SK-N-SH (cell line): ENCODE measurements around the gene KRCC1. TPM values are rescaled to one million over a fixed set of nuclear protein-coding genes. Genes with fewer than 3 reads are reported as not detected.

Source experiments
- CTCF ChIA-PET: fragments of 300-600, 350-600 bp; formaldehyde crosslinking; extraction: SDS; loops from one replicate; lab custom pipeline; 2021; lab: Yijun Ruan, JAX
- POLR2A ChIA-PET: fragments of 350-600 bp; sonication (Branson Sonifier 250); formaldehyde crosslinking; extraction: SDS; loops from one replicate; lab custom pipeline; 2020; ENCODE audit warnings: antibody characterized with exemption, inconsistent platforms; lab: Yijun Ruan, JAX
- DNase-seq: peaks from one replicate; pipeline ENCODE4 v3.0.0; 2012
- H2AFZ ChIP-seq: fragments of 200-600 bp; sonication (generic); 2 replicates; pipeline ENCODE4 v1.8.1; 2016; ENCODE audit warnings: antibody characterized with exemption, mild to moderate bottlenecking, low read depth
- H3F3A ChIP-seq: fragments of 200-600 bp; sonication (generic); replicated peaks from 2 replicates; pipeline ENCODE3; 2016; ENCODE audit warnings: antibody characterized with exemption, mild to moderate bottlenecking; ENCODE audit not compliant: insufficient read depth
- H3K27ac ChIP-seq, 2 experiments: fragments of 200-500 bp in 1 of 2; fragments of 200-600 bp in 1 of 2; sonication (Bioruptor generic) in 1 of 2; sonication (generic), shearing (Covaris generic) in 1 of 2; 2 replicates each; pipeline versions ENCODE4 v1.5.1 to v1.6.1; 2014 to 2016; ENCODE audit warnings: low read depth in 2 of 2, inconsistent platforms in 1 of 2, low read length in 1 of 2, mild to moderate bottlenecking in 1 of 2, mixed read lengths in 1 of 2
- H3K27me3 ChIP-seq: fragments of 200-600 bp; sonication (generic), shearing (Covaris generic); 2 replicates; pipeline ENCODE4 v1.6.1; 2016; ENCODE audit warnings: mixed run types; ENCODE audit not compliant: insufficient read depth
- H3K36me3 ChIP-seq, 2 experiments: fragments of 200-500 bp in 1 of 2; fragments of 200-600 bp in 1 of 2; sonication (Bioruptor generic) in 1 of 2; sonication (generic) in 1 of 2; replicated peaks in 1 of 2; 2 replicates each; pipeline versions ENCODE3 to v1.5.1; 2014 to 2016; ENCODE audit warnings: low read length in 1 of 2, mild to moderate bottlenecking in 1 of 2; ENCODE audit not compliant: insufficient read depth in 2 of 2, control insufficient read depth in 1 of 2
- H3K4me1 ChIP-seq, 2 experiments: fragments of 200-500 bp in 1 of 2; fragments of 200-600 bp in 1 of 2; sonication (Bioruptor generic) in 1 of 2; sonication (generic), shearing (Covaris generic) in 1 of 2; 2 replicates each; pipeline versions ENCODE4 v1.5.1 to v1.6.1; 2014 to 2016; ENCODE audit warnings: low read depth in 1 of 2, low read length in 1 of 2, mixed run types in 1 of 2; ENCODE audit not compliant: insufficient read depth in 2 of 2, control insufficient read depth in 1 of 2
- H3K4me2 ChIP-seq: fragments of 200-600 bp; sonication (generic), shearing (Covaris generic); 2 replicates; pipeline ENCODE4 v1.6.1; 2017; ENCODE audit warnings: mixed run types
- H3K4me3 ChIP-seq, 2 experiments: fragments of 200-500 bp in 1 of 2; fragments of 200-600 bp in 1 of 2; sonication (Bioruptor generic) in 1 of 2; sonication (generic), shearing (Covaris generic) in 1 of 2; 2 replicates each; pipeline versions ENCODE4 v1.5.1 to v1.8.1; 2014 to 2016; ENCODE audit warnings: low read depth in 2 of 2, inconsistent platforms in 1 of 2, low read length in 1 of 2, mild to moderate bottlenecking in 1 of 2, mixed read lengths in 1 of 2, moderate library complexity in 1 of 2
- H3K79me2 ChIP-seq: fragments of 200-600 bp; sonication (generic); 2 replicates; pipeline ENCODE4 v1.8.1; 2017; ENCODE audit warnings: mild to moderate bottlenecking; ENCODE audit not compliant: insufficient read depth
- H3K9ac ChIP-seq: fragments of 200-600 bp; sonication (generic); 2 replicates; pipeline ENCODE4 v1.6.1; 2017; ENCODE audit warnings: mixed run types
- H3K9me2 ChIP-seq: fragments of 200-600 bp; sonication (generic); 2 replicates; pipeline ENCODE4 v1.6.1; 2017; ENCODE audit warnings: mixed run types
- H3K9me3 ChIP-seq: fragments of 200-600 bp; sonication (generic); 2 replicates; pipeline ENCODE4 v1.6.1; 2017; ENCODE audit warnings: mixed run types, mild to moderate bottlenecking, moderate library complexity
- H4K20me1 ChIP-seq: fragments of 200-600 bp; sonication (generic); 2 replicates; pipeline ENCODE4 v1.6.1; 2017; ENCODE audit warnings: mild to moderate bottlenecking, mixed run types; ENCODE audit not compliant: insufficient read depth
- ELF1 ChIP-seq: IDR thresholded peaks from 2 replicates; pipeline ENCODE4 v1.4.0; 2012
- EP300 ChIP-seq, 2 experiments: IDR thresholded peaks; 2 replicates each; pipeline versions ENCODE4 v1.4.0 to v1.6.1; 2012; ENCODE audit warnings: borderline replicate concordance in 1 of 2, low read depth in 1 of 2, low read length in 1 of 2
- EZH2phosphoT487 ChIP-seq: fragments of 200-600 bp; sonication (generic); IDR thresholded peaks from 2 replicates; pipeline ENCODE4 v1.6.1; 2017; ENCODE audit warnings: low read depth, mixed run types, mild to moderate bottlenecking, antibody characterized with exemption, moderate library complexity, borderline replicate concordance
- FOSL2 ChIP-seq: IDR thresholded peaks from 2 replicates; pipeline ENCODE4 v1.4.0; 2012; ENCODE audit warnings: low read depth, mild to moderate bottlenecking, moderate library complexity, borderline replicate concordance
- FOXM1 ChIP-seq: IDR thresholded peaks from 2 replicates; pipeline ENCODE4 v1.4.0; 2012; ENCODE audit warnings: low read depth, mild to moderate bottlenecking
- JUND ChIP-seq: IDR thresholded peaks from 2 replicates; pipeline ENCODE4 v1.4.0; 2012
- MEF2A ChIP-seq: IDR thresholded peaks from 2 replicates; pipeline ENCODE4 v1.4.0; 2012; ENCODE audit warnings: low read depth, borderline replicate concordance
- PBX3 ChIP-seq: IDR thresholded peaks from 2 replicates; pipeline ENCODE4; 2012
- RAD21 ChIP-seq: IDR thresholded peaks from 2 replicates; pipeline ENCODE4 v1.6.1; 2012; ENCODE audit warnings: mild to moderate bottlenecking, low read length
- RFX5 ChIP-seq: IDR thresholded peaks from 2 replicates; pipeline ENCODE4 v1.6.1; 2012; ENCODE audit warnings: mild to moderate bottlenecking, improper control_type of control experiment, low read length
- SIN3A ChIP-seq: IDR thresholded peaks from 2 replicates; pipeline ENCODE4 v1.6.1; 2012; ENCODE audit warnings: low read depth, mild to moderate bottlenecking, low read length, moderate library complexity, borderline replicate concordance
- TAF1 ChIP-seq: IDR thresholded peaks from 2 replicates; pipeline ENCODE4 v1.6.1; 2012; ENCODE audit warnings: low read depth, mild to moderate bottlenecking, low read length, moderate library complexity, borderline replicate concordance
- YY1 ChIP-seq: IDR thresholded peaks from 2 replicates; pipeline ENCODE4 v1.4.0; 2012; ENCODE audit warnings: low read depth, mild to moderate bottlenecking
- WGBS: methylation state at CpG from one replicate; pipeline ENCODE4 v1.1.6; 2017; ENCODE audit warnings: low lambda C conversion rate; 5-methylcytosine and 5-hydroxymethylcytosine counted together
- polyA plus RNA-seq, 3 experiments: library from polyadenylated mRNA; depleted of rRNA; stranded (reverse); fragments of >200 nt; gene quantifications; 2 replicates each; pipeline ENCODE4 v1.2.3, GENCODE V29; 2012
- TF ChIP-seq, protein P1 (sequence below): fragments of 150-350 bp; IDR thresholded peaks from 2 replicates; pipeline ENCODE4 v1.6.1; 2016; ENCODE audit warnings: mild to moderate bottlenecking, low read depth, low read length
- TF ChIP-seq, protein P2 (sequence below): IDR thresholded peaks from 2 replicates; pipeline ENCODE4 v1.4.0; 2012; ENCODE audit warnings: low read depth, borderline replicate concordance
- TF ChIP-seq, protein P3 (sequence below): fragments of 200-600 bp; sonication (generic); IDR thresholded peaks from 2 replicates; pipeline ENCODE4 v1.6.1; 2017; ENCODE audit warnings: antibody characterized with exemption, mild to moderate bottlenecking, moderate library complexity
- TF ChIP-seq, protein P4 (sequence below): fragments of 150-350 bp; IDR thresholded peaks from 2 replicates; pipeline ENCODE4 v1.6.1; 2017; ENCODE audit warnings: antibody characterized with exemption, low read length, low read depth, borderline replicate concordance

Gene KRCC1
- polyA plus RNA-seq, 1 of the 3 experiments (the other 2 are of a cell fraction) = 10.7 TPM

- 58% methylated on average over 4 of the region's 4 CpGs for WGBS
- POLR2A ChIA-PET = no interaction called here
- no peaks in the 10 kb centered on the region for H3K27me3 ChIP-seq
- H3K9me3 ChIP-seq = no peaks in the 10 kb centered on the region
- no peak for DNase-seq
- no peak overlapping the region for H3K4me3 ChIP-seq
- H3K9ac ChIP-seq = no peak overlapping the region
- H4K20me1 ChIP-seq = no peaks in the 10 kb centered on the region
- CTCF ChIA-PET = interaction anchor here (1.0 to 2.0 kb wide), 2 partner anchors 22 to 80 kb away, joined by 4 to 8 read pairs; no protein-coding TSS in a partner anchor
- TF ChIP-seq YY1 (no peak), RAD21 (no peak), TAF1 (no peak), FOSL2 (no peak), PBX3 (no peak), JUND (no peak), EZH2phosphoT487 (no peak)
- TF ChIP-seq, protein P1, sequence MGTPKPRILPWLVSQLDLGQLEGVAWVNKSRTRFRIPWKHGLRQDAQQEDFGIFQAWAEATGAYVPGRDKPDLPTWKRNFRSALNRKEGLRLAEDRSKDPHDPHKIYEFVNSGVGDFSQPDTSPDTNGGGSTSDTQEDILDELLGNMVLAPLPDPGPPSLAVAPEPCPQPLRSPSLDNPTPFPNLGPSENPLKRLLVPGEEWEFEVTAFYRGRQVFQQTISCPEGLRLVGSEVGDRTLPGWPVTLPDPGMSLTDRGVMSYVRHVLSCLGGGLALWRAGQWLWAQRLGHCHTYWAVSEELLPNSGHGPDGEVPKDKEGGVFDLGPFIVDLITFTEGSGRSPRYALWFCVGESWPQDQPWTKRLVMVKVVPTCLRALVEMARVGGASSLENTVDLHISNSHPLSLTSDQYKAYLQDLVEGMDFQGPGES = no peak
- TF ChIP-seq, protein P2, sequence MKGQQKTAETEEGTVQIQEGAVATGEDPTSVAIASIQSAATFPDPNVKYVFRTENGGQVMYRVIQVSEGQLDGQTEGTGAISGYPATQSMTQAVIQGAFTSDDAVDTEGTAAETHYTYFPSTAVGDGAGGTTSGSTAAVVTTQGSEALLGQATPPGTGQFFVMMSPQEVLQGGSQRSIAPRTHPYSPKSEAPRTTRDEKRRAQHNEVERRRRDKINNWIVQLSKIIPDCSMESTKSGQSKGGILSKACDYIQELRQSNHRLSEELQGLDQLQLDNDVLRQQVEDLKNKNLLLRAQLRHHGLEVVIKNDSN = no peak
- TF ChIP-seq, all 33 proteins: peak for 0
- Histone ChIP-seq H2AFZ (no peak overlapping the region), H3K79me2 (no peaks in the 10 kb centered on the region), H3K4me1 (peaks cover 0 to 14% of the 10 kb centered on the region in 2 experiments; a peak in 1 of 4 replicates), H3K27ac (no peak overlapping the region), H3K36me3 (no peaks in the 10 kb centered on the region), H3F3A (no peaks in the 10 kb centered on the region), H3K4me2 (no peak overlapping the region), H3K9me2 (no peaks in the 10 kb centered on the region)
Observed at GRCh38 chr2:88081924-88082608, 26.5 kb upstream of the KRCC1 start.

DNA sequence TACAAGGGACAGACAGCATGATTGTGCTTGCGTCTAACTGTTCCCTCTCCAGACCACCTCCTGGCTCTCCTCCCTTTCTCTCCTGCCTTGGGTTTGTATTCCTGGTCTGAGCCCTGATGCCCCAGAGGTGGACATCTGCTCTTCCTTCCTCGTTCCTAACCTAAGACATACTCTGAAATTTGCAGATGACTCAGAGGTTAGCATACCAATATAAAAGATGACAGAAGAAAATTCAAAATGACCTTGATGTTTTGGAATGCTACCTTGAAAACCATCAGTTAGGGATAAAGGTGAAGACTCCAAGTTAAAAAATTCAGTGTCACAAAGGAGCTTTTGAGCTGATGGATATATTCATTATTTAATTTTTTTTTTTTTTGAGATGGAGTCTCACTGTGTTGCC is 25.0 kb upstream of the KRCC1 start:
- no peak for TF ChIP-seq YY1
- TF ChIP-seq ELF1 = no peak
- no peak for TF ChIP-seq FOSL2
- TF ChIP-seq RFX5 = no peak
- no peak for TF ChIP-seq EP300 (IDR thresholded peaks at IDR 0.05; ENCODE audit: borderline replicate concordance in 1 of 2, low read depth in 1 of 2, low read length in 1 of 2)
- TF ChIP-seq TAF1 = no peak
- TF ChIP-seq SIN3A = no peak
- TF ChIP-seq, protein P1 = no peak
- no peak for TF ChIP-seq FOXM1
- no peak for TF ChIP-seq JUND
- TF ChIP-seq MEF2A = no peak
- TF ChIP-seq, protein P3, sequence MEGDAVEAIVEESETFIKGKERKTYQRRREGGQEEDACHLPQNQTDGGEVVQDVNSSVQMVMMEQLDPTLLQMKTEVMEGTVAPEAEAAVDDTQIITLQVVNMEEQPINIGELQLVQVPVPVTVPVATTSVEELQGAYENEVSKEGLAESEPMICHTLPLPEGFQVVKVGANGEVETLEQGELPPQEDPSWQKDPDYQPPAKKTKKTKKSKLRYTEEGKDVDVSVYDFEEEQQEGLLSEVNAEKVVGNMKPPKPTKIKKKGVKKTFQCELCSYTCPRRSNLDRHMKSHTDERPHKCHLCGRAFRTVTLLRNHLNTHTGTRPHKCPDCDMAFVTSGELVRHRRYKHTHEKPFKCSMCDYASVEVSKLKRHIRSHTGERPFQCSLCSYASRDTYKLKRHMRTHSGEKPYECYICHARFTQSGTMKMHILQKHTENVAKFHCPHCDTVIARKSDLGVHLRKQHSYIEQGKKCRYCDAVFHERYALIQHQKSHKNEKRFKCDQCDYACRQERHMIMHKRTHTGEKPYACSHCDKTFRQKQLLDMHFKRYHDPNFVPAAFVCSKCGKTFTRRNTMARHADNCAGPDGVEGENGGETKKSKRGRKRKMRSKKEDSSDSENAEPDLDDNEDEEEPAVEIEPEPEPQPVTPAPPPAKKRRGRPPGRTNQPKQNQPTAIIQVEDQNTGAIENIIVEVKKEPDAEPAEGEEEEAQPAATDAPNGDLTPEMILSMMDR = no peak
- TF ChIP-seq, protein P4, sequence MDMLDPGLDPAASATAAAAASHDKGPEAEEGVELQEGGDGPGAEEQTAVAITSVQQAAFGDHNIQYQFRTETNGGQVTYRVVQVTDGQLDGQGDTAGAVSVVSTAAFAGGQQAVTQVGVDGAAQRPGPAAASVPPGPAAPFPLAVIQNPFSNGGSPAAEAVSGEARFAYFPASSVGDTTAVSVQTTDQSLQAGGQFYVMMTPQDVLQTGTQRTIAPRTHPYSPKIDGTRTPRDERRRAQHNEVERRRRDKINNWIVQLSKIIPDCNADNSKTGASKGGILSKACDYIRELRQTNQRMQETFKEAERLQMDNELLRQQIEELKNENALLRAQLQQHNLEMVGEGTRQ = no peak
- ChIA-PET CTCF (interaction anchor here (0.8 kb wide), 1 partner anchor 20 kb away, joined by 5 read pairs; no protein-coding TSS in a partner anchor), POLR2A (no interaction called here)
- Histone ChIP-seq H3K9me2 (no peaks in the 10 kb centered on the region), H3K9me3 (no peaks in the 10 kb centered on the region), H3K27me3 (no peaks in the 10 kb centered on the region), H3K9ac (no peak overlapping the region), H2AFZ (no peak overlapping the region), H3K4me2 (no peak overlapping the region), H3K79me2 (no peaks in the 10 kb centered on the region), H3F3A (no peaks in the 10 kb centered on the region), H3K36me3 (no peaks in the 10 kb centered on the region), H3K4me1 (peaks cover 0 to 16% of the 10 kb centered on the region in 2 experiments; a peak in 1 of 4 replicates), H3K4me3 (no peak overlapping the region), H4K20me1 (no peaks in the 10 kb centered on the region), H3K27ac (no peak overlapping the region)
- 49% methylated on average over 2 of the region's 2 CpGs for WGBS
- no peak for DNase-seq
